ENCODE results near the gene WNT3A.
"Not testable (repeated sequence)": the region's sequence is repeated elsewhere in the genome, so short reads cannot be mapped to it uniquely, and the experiment has no call there.

Gene WNT3A

DNA sequence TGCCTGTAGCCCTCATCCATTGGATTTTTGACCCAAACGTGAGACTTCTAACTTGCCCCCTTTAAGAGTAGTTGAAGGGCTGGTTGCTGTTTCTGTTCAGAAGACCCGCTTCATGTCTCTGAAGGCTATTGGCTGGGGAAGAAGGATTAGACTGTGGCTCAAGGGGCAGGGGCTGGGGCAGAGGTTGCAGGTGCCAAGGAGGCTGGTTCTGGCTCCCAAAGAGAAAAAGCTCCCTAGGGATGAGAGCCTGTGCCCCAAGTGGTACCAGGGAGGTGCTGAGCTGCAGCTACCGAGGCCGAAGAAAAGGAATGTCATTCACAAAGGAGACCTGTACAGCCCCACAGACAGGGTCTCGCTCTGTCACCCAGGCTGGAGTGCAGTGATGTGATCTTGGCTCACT lies 5.8 kb downstream of the WNT3A start:
- Histone ChIP-seq H3K27me3 (ENCODE audit: insufficient read depth, low read length) (peaks cover 67% of the 10 kb centered on the region), H3K36me3 (ENCODE audit: insufficient read depth, low read length) (no peaks in the 10 kb centered on the region)

DNA sequence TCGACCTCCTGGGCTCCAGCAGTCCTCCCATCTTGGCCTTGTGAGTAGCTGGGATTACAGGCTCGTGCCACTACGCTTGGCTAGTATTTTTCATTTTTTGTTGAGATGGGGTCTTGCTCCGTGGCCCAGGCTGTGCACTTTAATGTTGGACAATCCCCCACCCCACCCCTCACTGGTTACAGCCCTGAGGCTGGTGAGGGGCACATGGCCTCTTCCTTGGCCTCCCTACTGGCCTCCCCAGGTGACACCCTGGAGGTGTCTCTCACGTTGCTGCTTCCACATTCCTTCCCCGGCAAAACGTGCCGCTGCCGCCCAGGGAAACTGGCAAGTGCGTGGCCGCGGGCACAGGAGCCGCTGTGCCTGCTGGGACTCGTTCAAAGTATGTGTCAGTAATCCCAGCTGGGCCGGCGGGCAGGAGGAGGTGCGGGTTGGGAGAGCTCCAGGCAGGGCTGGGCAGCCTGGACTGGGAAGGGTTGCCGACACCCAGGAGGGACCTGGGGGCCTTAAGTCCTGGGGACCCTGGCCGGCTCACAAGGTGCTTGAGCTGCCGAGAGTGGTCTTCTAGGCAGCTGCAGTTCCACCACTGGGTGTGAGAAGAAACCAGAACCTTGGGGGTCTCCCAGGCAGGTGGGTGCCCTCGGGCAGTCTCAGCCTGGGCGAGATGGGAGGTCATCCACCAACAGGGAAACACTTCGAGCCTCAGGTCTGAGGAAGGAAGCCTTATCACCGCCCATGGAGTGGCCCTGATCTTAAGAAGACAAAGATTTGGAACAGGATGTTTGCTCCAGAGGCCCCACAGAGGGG lies 6.5 kb downstream of the WNT3A start:
- no peaks in the 10 kb centered on the region for H3K4me1 ChIP-seq (ENCODE audit: insufficient read depth, low read length)
- no peak overlapping the region for H3K4me3 ChIP-seq (ENCODE audit: low read length)
- H3K9me3 ChIP-seq (ENCODE audit: low read length), result peaks cover 6% of the 10 kb centered on the region
- H2AFZ ChIP-seq (ENCODE audit: low read depth, low read length), result no peak overlapping the region
- peaks cover 60% of the 10 kb centered on the region for H3K27me3 ChIP-seq (ENCODE audit: insufficient read depth, low read length)
- H3K36me3 ChIP-seq (ENCODE audit: insufficient read depth, low read length), result no peaks in the 10 kb centered on the region

More for the DNA sequence above, 5.8 kb downstream of the WNT3A start:
- Histone ChIP-seq H3K4me3 (ENCODE audit: low read length) (no peak overlapping the region), H3K9me3 (ENCODE audit: low read length) (peaks cover 6% of the 10 kb centered on the region), H3K4me1 (ENCODE audit: insufficient read depth, low read length) (peaks cover under 1% of the 10 kb centered on the region), H2AFZ (ENCODE audit: low read depth, low read length) (no peak overlapping the region)

DNA sequence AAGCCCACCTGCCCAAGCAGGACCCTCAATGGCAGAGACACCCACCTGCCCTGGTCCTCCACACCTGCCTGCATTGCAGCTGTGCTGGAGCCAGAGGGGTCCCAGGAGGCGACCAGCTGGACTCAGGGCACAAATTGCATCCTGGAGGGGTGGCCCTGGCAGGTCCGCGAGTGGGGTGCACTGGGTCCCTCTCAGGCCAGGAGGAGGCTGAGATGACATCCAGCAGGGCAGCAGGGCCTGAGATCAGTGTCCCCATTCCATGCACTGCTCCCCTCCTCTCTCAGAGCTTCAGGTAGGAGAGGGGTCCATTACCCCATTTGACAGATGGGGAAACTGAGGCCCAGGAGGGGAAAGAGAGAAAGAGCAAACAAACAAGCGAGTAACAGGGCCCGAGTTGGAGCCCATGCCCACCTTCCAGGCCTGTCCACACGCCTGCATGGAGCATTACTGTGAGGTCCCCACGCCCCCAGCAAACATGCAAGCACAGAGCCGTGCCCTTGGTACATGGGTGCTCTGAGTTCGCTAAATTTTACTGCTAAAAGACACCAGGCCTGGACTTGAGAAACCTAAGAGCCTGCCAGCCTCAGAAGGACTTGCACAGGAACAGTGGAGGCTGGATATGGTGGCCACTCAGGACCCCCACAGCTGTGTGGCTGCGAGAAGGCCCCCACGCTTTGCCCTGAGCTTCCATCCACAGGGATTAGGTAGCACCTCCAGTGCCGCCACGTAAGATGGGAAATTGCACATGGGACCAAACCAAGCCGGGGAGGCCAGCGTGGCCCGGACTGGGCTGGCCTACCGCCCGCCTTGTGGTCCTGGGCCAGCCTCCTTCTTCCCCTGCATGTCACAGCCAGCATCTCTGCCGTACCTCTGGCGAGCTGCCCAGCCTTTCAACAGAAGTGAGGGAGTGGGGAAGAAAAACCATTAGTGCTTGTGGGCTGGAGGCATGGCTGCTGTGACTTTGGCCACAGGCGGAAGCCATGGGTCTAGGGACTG lies 7.4 kb downstream of the WNT3A start:
- Histone ChIP-seq H2AFZ (ENCODE audit: low read depth, low read length) (no peak overlapping the region), H3K36me3 (ENCODE audit: insufficient read depth, low read length) (no peaks in the 10 kb centered on the region), H3K9me3 (ENCODE audit: low read length) (peaks cover 4% of the 10 kb centered on the region), H3K27me3 (ENCODE audit: insufficient read depth, low read length) (peaks cover 54% of the 10 kb centered on the region), H3K4me3 (ENCODE audit: low read length) (no peak overlapping the region), H3K4me1 (ENCODE audit: insufficient read depth, low read length) (no peaks in the 10 kb centered on the region)

DNA sequence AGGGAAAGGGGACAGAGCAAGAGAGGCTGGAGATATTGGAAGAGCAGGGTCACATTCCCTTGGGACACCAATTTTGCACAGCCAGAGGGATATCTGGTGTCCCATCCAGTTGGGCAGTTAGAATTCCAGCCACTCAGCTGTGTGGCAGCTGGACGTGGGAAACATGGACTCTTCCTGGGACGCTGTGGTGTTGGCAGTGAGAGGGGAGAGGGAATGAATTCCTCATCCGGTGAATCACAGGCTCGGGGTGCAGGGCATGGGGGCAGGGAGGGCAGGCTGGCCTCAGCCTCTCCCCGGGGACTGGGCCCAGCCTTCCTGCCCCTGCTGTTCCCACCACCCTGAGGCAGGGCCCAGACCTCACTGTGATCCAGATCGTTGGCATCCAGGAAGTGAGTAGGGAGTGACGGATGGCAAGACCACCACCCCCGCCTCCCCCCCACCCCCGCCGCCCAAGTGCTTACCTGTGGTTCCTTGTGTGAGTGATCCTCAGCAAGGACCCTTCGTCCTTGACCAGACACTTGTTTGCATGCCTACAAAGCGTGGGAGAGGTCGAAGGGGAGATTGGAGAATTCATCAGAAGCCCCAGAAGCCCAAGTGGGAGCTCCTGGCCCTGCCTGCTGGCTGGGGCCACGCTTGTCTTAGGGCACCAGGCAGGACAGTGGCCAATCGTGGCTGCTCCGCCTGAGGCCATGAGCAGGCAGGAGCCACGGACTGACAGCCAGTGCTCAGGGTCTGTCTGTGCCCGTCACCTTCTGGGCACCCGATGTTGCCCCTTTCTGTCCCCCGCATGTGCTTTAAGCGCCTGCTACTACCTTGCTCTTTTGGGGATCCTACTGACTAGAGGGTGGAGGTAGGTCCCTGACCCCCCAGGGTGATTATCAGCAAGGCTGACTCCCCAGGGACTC lies 8.7 kb downstream of the WNT3A start:
- H3K4me1 ChIP-seq (ENCODE audit: insufficient read depth, low read length), result no peaks in the 10 kb centered on the region
- H3K4me3 ChIP-seq (ENCODE audit: low read length), result no peak overlapping the region
- no peak overlapping the region for H2AFZ ChIP-seq (ENCODE audit: low read depth, low read length)
- H3K36me3 ChIP-seq (ENCODE audit: insufficient read depth, low read length), result no peaks in the 10 kb centered on the region
- H3K27me3 ChIP-seq (ENCODE audit: insufficient read depth, low read length), result peaks cover 41% of the 10 kb centered on the region
- peaks cover 4% of the 10 kb centered on the region for H3K9me3 ChIP-seq (ENCODE audit: low read length)

DNA sequence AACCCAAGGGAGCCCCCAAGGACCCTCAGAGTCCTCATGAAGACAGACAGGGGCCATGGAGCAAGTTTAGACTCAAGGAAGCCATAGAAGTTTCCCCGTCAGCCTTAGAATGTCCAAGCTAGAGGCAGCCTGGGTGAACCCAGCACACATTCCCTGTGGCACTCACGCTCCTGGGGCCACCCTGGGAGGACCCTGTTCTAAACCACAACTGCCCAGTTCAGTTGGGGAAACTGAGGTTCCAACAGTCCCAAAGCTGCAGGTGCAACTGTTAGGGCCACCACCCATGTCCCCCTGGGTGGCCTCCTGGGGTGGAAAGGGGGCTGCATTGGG lies 9.3 kb downstream of the WNT3A start:
- peaks cover 35% of the 10 kb centered on the region for H3K27me3 ChIP-seq (ENCODE audit: insufficient read depth, low read length)

DNA sequence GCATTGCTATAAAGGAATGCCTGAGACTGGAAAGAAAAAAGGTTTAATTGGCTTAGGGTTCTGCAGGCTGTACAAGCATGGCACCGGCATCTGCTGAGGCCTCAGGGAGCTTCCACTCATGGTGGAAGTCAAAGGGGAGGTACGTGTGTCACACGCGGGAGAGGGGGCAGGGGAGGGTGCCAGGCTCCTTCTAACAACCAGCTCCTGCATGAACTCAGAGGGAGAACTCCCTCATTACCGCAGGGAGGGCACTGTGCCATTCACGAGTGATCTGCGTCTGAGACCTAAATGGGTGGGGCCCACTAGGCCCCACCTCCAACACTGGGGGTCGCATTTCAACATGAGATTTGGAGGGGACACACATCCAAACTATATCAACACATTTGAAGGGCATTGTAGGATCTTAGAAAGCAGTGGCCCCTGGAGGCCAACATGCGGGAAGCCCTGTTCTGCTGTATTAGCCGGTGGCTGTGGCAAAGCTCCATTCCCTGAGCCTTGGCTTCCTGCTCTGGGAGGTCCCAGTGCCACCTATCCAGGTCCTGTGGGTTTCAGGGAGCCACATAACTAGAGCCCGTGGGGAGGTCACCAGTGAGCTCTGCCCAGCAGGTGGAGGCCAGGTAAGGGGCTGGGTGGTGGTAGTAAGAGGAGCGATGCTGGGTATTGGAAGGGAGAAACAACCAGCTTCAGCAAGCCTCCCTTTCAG lies 10.0 kb downstream of the WNT3A start:
- H3K36me3 ChIP-seq (ENCODE audit: insufficient read depth, low read length), result no peaks in the 10 kb centered on the region
- peaks cover 4% of the 10 kb centered on the region for H3K9me3 ChIP-seq (ENCODE audit: low read length)
- no peak overlapping the region for H2AFZ ChIP-seq (ENCODE audit: low read depth, low read length)
- peaks cover 28% of the 10 kb centered on the region for H3K27me3 ChIP-seq (ENCODE audit: insufficient read depth, low read length)
- peaks cover 3% of the 10 kb centered on the region for H3K4me1 ChIP-seq (ENCODE audit: insufficient read depth, low read length)
- H3K4me3 ChIP-seq (ENCODE audit: low read length), result no peak overlapping the region

More for the DNA sequence above, 9.3 kb downstream of the WNT3A start:
- Histone ChIP-seq H3K9me3 (ENCODE audit: low read length) (peaks cover 4% of the 10 kb centered on the region), H3K36me3 (ENCODE audit: insufficient read depth, low read length) (no peaks in the 10 kb centered on the region), H3K4me1 (ENCODE audit: insufficient read depth, low read length) (peaks cover under 1% of the 10 kb centered on the region), H2AFZ (ENCODE audit: low read depth, low read length) (no peak overlapping the region), H3K4me3 (ENCODE audit: low read length) (no peak overlapping the region)

DNA sequence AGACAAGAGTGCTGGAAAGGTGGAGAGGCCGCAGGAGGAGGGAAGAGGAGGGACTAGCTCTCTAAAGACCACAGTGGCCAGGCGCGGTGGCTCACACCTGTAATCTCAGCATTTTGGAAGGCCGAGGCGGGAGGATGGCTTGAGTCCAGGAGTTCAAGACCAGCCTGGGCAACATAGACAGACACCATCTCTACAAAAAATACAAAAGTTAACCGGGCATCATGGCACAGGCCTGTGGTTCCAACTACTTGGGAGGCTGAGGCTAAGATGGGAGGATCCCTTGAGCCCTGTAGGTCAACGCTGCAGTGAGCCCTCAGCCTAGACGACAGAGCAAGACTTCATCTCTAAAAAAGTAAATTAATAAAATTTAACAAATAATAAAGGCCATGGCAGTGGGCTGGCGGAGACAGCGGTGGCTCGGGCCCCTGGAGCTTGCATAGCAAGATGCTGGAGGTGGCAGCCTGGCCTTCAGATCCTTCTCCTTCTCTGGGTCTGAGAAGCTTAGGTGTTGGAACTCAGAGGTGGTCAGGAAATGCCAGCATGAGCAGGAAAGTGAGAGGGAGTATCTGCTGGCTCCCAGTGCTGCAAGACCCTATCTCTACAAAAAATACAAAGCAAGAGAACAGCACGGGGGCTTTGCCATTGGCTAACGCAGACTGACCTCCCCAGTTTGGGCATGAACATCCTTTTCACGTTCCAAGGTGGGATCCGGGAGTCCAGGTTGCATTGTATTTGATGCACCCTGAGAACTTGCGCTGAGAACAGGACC lies 10.7 kb downstream of the WNT3A start:
- Histone ChIP-seq H3K4me1 (ENCODE audit: insufficient read depth, low read length) (peaks cover 3% of the 10 kb centered on the region), H3K27me3 (ENCODE audit: insufficient read depth, low read length) (peaks cover 26% of the 10 kb centered on the region), H3K4me3 (ENCODE audit: low read length) (no peak overlapping the region), H3K9me3 (ENCODE audit: low read length) (peaks cover 4% of the 10 kb centered on the region), H3K36me3 (ENCODE audit: insufficient read depth, low read length) (no peaks in the 10 kb centered on the region), H2AFZ (ENCODE audit: low read depth, low read length) (no peak overlapping the region)

DNA sequence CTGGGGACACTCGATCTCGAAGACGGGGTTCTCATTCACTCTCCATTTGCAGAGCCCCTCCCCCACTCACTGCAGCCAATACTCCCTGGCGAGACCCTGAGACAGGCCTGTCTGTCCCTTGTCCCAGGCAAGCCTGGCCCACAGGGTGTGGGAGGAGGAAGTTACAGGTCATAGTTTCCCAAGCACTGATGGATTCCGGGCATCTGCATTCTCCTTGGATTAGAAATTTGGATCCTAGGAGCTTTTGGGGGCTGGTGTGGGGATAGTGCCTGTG lies 11.3 kb downstream of the WNT3A start:
- Histone ChIP-seq H3K36me3 (ENCODE audit: insufficient read depth, low read length) (no peaks in the 10 kb centered on the region), H2AFZ (ENCODE audit: low read depth, low read length) (no peak overlapping the region), H3K4me3 (ENCODE audit: low read length) (no peak overlapping the region), H3K4me1 (ENCODE audit: insufficient read depth, low read length) (peaks cover 3% of the 10 kb centered on the region), H3K27me3 (ENCODE audit: insufficient read depth, low read length) (peaks cover 25% of the 10 kb centered on the region), H3K9me3 (ENCODE audit: low read length) (peaks cover 4% of the 10 kb centered on the region)

DNA sequence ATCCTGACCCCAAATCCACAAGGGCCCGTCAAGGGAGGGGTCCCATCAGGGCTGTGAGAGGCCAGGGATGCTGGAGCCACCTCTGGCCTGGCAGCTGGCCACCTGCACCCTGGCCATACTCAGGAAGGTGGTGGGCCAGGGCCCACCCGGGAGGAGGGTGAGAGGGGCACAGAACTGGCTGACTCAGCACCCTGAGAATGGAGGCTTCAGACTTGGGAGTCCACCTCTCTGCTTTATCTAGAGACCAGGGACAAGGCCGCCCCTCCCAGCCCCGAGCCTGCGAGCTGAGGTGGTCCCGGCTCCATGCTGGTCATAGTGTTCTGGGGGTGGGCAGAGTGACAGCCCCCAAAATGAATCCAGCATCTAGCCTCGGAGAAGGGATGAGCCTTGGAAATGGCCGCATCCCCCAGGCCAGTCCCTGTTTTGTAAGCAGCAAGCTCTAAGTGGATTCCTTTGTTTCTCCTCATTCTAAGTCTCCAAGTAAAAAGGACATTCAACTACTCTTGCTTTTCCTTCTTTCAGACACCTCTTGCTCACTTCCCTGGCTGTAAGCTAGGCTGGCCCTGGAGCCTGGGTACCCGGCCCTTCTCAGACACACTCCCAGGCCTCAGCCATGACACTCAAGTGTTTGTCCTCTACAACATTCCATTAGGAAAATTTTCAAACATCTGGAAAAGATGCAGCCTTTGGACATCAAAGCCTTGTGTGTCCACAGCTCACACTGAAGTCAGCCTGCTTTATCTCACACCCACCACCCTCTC lies 12.3 kb downstream of the WNT3A start:
- Histone ChIP-seq H3K4me1 (ENCODE audit: insufficient read depth, low read length) (peaks cover 3% of the 10 kb centered on the region), H2AFZ (ENCODE audit: low read depth, low read length) (no peak overlapping the region), H3K27me3 (ENCODE audit: insufficient read depth, low read length) (peaks cover 19% of the 10 kb centered on the region), H3K9me3 (ENCODE audit: low read length) (peaks cover 7% of the 10 kb centered on the region), H3K36me3 (ENCODE audit: insufficient read depth, low read length) (no peaks in the 10 kb centered on the region), H3K4me3 (ENCODE audit: low read length) (no peak overlapping the region)

DNA sequence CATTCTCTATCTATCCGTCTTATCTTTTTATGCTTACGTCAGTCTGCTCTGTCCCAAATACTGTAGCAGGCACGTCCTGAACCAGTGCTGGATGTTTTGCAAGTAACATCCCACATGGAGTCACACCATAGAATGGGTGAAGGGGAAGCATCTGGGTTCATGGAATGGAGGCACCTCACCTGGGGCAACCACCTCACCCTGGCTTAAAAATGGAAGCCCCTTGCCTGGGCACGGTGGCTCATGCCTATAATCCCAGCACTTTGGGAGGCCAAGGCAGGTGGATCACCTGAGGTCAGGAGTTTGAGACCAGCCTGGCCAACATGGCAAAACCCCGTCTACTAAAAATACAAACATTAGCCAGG lies 12.9 kb downstream of the WNT3A start:
- not testable (repeated sequence) for H3K4me3 ChIP-seq (ENCODE audit: low read length); H3K9me3 ChIP-seq (ENCODE audit: low read length); H3K36me3 ChIP-seq (ENCODE audit: insufficient read depth, low read length); H2AFZ ChIP-seq (ENCODE audit: low read depth, low read length); H3K4me1 ChIP-seq (ENCODE audit: insufficient read depth, low read length)
- H3K27me3 ChIP-seq (ENCODE audit: insufficient read depth, low read length), result peaks cover 14% of the 10 kb centered on the region

DNA sequence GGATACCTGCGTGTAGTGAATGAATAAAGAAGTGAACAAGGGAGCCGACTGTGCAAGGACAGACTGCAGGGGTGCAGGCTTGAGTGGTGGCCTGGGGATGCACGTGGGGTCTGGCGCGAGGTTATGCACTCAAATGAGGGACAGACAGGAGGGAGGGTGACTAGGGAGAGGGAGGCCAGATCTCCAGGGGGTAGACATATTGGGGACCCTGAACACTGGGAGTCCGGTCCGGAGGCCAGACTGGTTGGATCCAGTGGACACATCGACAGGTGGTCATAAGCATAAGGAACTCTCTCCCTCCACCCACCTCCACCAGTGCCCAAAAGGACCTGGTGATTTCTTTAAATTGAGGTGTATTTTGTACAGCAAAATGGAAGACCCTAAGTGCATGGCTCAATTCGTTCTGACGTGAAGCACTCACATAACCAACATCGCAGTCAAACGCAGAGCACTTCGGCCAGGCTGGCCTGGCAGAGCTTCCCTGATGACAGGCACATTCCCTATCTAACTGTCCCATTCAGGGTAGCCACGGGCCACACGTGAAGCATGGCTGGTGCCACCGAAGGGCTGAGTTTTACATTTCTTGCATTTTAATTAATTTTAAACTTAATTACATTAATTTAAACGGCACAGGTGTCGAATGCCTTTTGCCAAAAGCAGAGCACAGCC lies 14.0 kb downstream of the WNT3A start:
- peaks cover 3% of the 10 kb centered on the region for H3K4me1 ChIP-seq (ENCODE audit: insufficient read depth, low read length)

More for the DNA sequence above, 14.0 kb downstream of the WNT3A start:
- Histone ChIP-seq H3K36me3 (ENCODE audit: insufficient read depth, low read length) (no peaks in the 10 kb centered on the region), H2AFZ (ENCODE audit: low read depth, low read length) (no peak overlapping the region), H3K27me3 (ENCODE audit: insufficient read depth, low read length) (peaks cover 8% of the 10 kb centered on the region), H3K4me3 (ENCODE audit: low read length) (no peak overlapping the region), H3K9me3 (ENCODE audit: low read length) (peaks cover 7% of the 10 kb centered on the region)

All from neuron (in vitro differentiated cells).